NCI-H2171 (cell line): ENCODE measurements around the gene DSCAML1.

ENCODE experiments used
- DNase-seq: peaks from one replicate; lab custom pipeline; 2025; lab: John Stamatoyannopoulos, UW

DSCAML1 gene

GRCh38 chr11:117634756-117635603, 162.0 kb downstream of the DSCAML1 start:
- DNase-seq: no peak

GRCh38 chr11:117633976-117634755, 162.8 kb downstream of the DSCAML1 start:
- no peak for DNase-seq

GRCh38 chr11:117633186-117633754, 163.7 kb downstream of the DSCAML1 start:
- no peak for DNase-seq

- DNase-seq: no peak
These were observed 164.7 kb downstream of the DSCAML1 start for GRCh38 chr11:117632306-117632705.

GRCh38 chr11:117631336-117632140, 165.5 kb downstream of the DSCAML1 start:
- no peak for DNase-seq

GRCh38 chr11:117629891-117630538, 167.0 kb downstream of the DSCAML1 start:
- no peak for DNase-seq

- DNase-seq: no peak
These were observed 167.9 kb downstream of the DSCAML1 start for GRCh38 chr11:117629146-117629545.

- no peak for DNase-seq
These were observed 169.8 kb downstream of the DSCAML1 start for GRCh38 chr11:117627259-117627658.

GRCh38 chr11:117626576-117626975, 170.4 kb downstream of the DSCAML1 start:
- DNase-seq: no peak

GRCh38 chr11:117625237-117625636, 171.8 kb downstream of the DSCAML1 start:
- no peak for DNase-seq

- no peak for DNase-seq
These were observed 173.2 kb downstream of the DSCAML1 start for GRCh38 chr11:117623831-117624271.

- no peak for DNase-seq
These were observed 175.8 kb downstream of the DSCAML1 start for GRCh38 chr11:117621226-117621625.

GRCh38 chr11:117620659-117621058, 176.4 kb downstream of the DSCAML1 start:
- DNase-seq: no peak

- no peak for DNase-seq
These were observed 176.9 kb downstream of the DSCAML1 start for GRCh38 chr11:117620086-117620485.

- no peak for DNase-seq
These were observed 177.4 kb downstream of the DSCAML1 start for GRCh38 chr11:117619661-117620060.

- peak; percentile 82 for DNase-seq
These were observed 178.0 kb downstream of the DSCAML1 start for GRCh38 chr11:117618982-117619355.

GRCh38 chr11:117618302-117618981, 178.6 kb downstream of the DSCAML1 start:
- DNase-seq: no peak

- DNase-seq: no peak
These were observed 180.0 kb downstream of the DSCAML1 start for GRCh38 chr11:117616979-117617378.

- no peak for DNase-seq
These were observed 182.3 kb downstream of the DSCAML1 start for GRCh38 chr11:117614728-117615127.

GRCh38 chr11:117613521-117613920, 183.5 kb downstream of the DSCAML1 start:
- DNase-seq: no peak

- DNase-seq: no peak
These were observed 184.8 kb downstream of the DSCAML1 start for GRCh38 chr11:117612177-117612576.
